Measurements from ENCODE around the gene CXorf58.

DNA sequence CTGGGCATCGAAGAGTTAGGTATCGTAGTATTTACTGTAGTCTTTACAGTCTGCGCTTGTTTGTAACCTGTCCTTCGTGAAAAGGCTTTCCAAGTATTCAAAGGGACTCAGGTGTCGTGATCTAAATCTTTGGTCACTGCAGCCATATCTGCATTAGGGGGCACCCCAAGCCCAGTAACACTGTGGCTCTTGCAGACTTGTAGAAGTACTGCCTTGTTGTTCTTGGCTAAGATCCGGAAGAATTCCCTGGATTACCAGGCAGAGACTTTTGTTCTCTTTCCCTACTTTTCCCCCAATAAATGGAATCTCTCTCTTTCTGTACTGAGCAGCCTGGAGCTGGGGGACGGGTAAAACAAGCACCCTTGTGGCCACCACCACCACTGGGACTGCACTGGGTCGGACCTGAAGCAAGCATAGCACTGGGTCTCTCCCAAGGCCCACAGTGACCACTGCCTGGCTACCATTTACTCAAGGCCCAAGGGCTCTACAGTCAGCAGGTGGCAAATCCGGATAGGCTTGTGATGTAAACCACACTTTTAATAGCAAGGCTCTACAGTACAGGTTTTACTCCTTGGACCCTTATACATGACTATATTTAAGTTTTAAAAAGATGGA, 12.0 kb downstream of the CXorf58 start:
- TF ChIP-seq, protein P1, sequence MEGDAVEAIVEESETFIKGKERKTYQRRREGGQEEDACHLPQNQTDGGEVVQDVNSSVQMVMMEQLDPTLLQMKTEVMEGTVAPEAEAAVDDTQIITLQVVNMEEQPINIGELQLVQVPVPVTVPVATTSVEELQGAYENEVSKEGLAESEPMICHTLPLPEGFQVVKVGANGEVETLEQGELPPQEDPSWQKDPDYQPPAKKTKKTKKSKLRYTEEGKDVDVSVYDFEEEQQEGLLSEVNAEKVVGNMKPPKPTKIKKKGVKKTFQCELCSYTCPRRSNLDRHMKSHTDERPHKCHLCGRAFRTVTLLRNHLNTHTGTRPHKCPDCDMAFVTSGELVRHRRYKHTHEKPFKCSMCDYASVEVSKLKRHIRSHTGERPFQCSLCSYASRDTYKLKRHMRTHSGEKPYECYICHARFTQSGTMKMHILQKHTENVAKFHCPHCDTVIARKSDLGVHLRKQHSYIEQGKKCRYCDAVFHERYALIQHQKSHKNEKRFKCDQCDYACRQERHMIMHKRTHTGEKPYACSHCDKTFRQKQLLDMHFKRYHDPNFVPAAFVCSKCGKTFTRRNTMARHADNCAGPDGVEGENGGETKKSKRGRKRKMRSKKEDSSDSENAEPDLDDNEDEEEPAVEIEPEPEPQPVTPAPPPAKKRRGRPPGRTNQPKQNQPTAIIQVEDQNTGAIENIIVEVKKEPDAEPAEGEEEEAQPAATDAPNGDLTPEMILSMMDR (IDR thresholded peaks at IDR 0.05; ENCODE audit: low read length): no peak
- no peak for TF ChIP-seq EZH2 (IDR thresholded peaks at IDR 0.05; ENCODE audit: borderline replicate concordance, low read length)
